HG03575 (cell line): ENCODE measurements around the gene SLC35F3.
"Not testable (repeated sequence)": the region's sequence is repeated elsewhere in the genome, so short reads cannot be mapped to it uniquely, and the experiment has no call there.

ENCODE experiments used
- ATAC-seq: cut with Tn5 transposase; IDR thresholded peaks from one replicate; pipeline ENCODE4 v1.9.1; 2021; ENCODE audit not compliant: unreplicated experiment, insufficient number of reproducible peaks, low FRiP score; ENCODE audit errors: extremely low read depth

The SLC35F3 gene

GRCh38 chr1:234342774-234343173 is 438.3 kb downstream of the SLC35F3 start:
- no peak for ATAC-seq

- no peak for ATAC-seq
Measured at GRCh38 chr1:234345237-234345636, 440.8 kb downstream of the SLC35F3 start.

- no peak for ATAC-seq
Measured at GRCh38 chr1:234348964-234349363, 444.5 kb downstream of the SLC35F3 start.

- ATAC-seq, result no peak
Measured at GRCh38 chr1:234355782-234356510, 451.5 kb downstream of the SLC35F3 start.

GRCh38 chr1:234356615-234357269 is 452.3 kb downstream of the SLC35F3 start:
- ATAC-seq, result not testable (repeated sequence)

- ATAC-seq, result no peak
Measured at GRCh38 chr1:234357831-234358230, 453.4 kb downstream of the SLC35F3 start.

- no peak for ATAC-seq
Measured at GRCh38 chr1:234361102-234361603, 456.7 kb downstream of the SLC35F3 start.

GRCh38 chr1:234362558-234362957 is 458.1 kb downstream of the SLC35F3 start:
- no peak for ATAC-seq

- ATAC-seq, result no peak
Measured at GRCh38 chr1:234368320-234369032, 464.0 kb downstream of the SLC35F3 start.

GRCh38 chr1:234369033-234369430 is 464.6 kb downstream of the SLC35F3 start:
- no peak for ATAC-seq

GRCh38 chr1:234369784-234370183 is 465.3 kb downstream of the SLC35F3 start:
- ATAC-seq, result no peak

GRCh38 chr1:234371414-234371813 is 466.9 kb downstream of the SLC35F3 start:
- ATAC-seq, result no peak

- ATAC-seq, result no peak
Measured at GRCh38 chr1:234372011-234372757, 467.7 kb downstream of the SLC35F3 start.

GRCh38 chr1:234373064-234373958 is 468.8 kb downstream of the SLC35F3 start, which contains the start of gene COA6:
TSS of gene COA6 (plus strand) at chr1:234373456. CDS start at chr1:234373467, 11 bp downstream.
- peak; percentile 85 for ATAC-seq

- no peak for ATAC-seq
Measured at GRCh38 chr1:234373959-234374254, 469.4 kb downstream of the SLC35F3 start.
